ENCODE results near the gene AFMID. TPM values are rescaled to one million over a fixed set of nuclear protein-coding genes. Genes with fewer than 3 reads are reported as not detected.

Gene AFMID
- total and polyA plus RNA-seq, 2 of the 8 experiments (the other 6 are each of a cell fraction or from before 2014, with no cell fraction given), result 49.0 to 53.0 TPM

DNA sequence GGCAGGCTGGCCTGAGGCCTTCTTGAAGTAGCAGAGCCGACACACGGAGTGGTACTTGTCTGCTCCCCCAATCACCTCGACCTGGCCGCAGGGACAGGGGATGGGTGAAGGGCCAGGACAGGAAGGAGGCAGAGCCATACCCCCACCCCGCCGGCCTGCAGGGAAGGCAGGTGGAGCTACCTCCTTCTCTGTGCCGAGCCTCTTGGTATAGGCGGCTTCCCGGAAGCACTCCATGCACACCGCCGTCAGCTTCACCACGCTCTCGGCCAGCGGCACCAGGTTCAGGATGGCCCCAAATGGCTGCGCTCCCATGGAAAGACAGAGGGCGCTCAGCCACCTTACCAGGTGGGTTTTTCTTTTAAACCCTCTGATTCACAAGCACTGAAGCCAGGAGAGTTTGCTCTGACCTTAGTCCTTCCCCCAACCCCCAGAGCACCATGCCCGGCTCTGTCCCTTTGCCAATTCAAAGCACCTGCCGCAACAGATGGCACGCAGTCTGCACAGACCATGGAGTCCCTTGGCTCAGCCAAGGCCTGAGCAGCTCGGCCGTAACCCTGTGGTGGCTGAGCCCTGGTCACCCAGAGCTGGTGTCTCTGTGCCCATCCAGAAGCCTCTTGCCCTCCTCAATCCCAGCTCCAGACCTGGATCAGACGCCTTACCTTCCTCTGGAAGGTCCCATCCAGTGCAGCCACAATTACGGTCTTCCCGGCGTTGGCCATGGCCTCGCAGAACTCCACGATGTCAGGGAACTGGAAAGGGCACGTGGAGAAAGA, 12.1 kb upstream of the AFMID start:
- Histone ChIP-seq H4K91ac (replicated peaks; ENCODE audit: insufficient read length, low read length) (no peak overlapping the region), H3K23me2 (ENCODE audit: low read depth, low read length) (no peaks in the 10 kb centered on the region), H3K27me3 (replicated peaks in 1 of 4; ENCODE audit: control insufficient read depth in 3 of 4, extremely low read depth in 1 of 4, insufficient read depth in 3 of 4, low read length in 3 of 4) (no peaks in the 10 kb centered on the region), H2BK12ac (ENCODE audit: low read depth, low read length) (no peak overlapping the region), H4K20me1 (replicated peaks in 1 of 2; ENCODE audit: control insufficient read depth in 1 of 2, insufficient read depth in 2 of 2, low read length in 2 of 2) (peaks cover 12 to 19% of the 10 kb centered on the region in 2 experiments), H4K5ac (ENCODE audit: insufficient read length, low read depth, low read length) (no peak overlapping the region), H2AFZ (ENCODE audit: low read length) (no peak overlapping the region), H2AK5ac (ENCODE audit: low read depth, low read length) (no peak overlapping the region), H3K4me1 (replicated peaks in 1 of 4; ENCODE audit: control insufficient read depth in 3 of 4, insufficient read depth in 4 of 4, low read length in 3 of 4) (peaks cover 5 to 22% (median 7%) of the 10 kb centered on the region in 4 experiments), H3K79me2 (ENCODE audit: control insufficient read depth in 1 of 2, insufficient read depth in 2 of 2, low read length in 2 of 2) (no peaks in the 10 kb centered on the region), H2BK120ac (replicated peaks; ENCODE audit: low read depth, low read length) (no peak overlapping the region), H3K9me3 (ENCODE audit: insufficient read depth in 2 of 2, low read depth in 1 of 2, low read length in 1 of 2) (no peaks in the 10 kb centered on the region), H3K4me2 (ENCODE audit: insufficient read depth in 1 of 2, low read depth in 2 of 2, low read length in 2 of 2) (no peak overlapping the region), H3K56ac (replicated peaks; ENCODE audit: insufficient read length, low read depth, low read length) (no peak overlapping the region), H2BK15ac (ENCODE audit: low read length) (no peak overlapping the region), H3K4me3 (ENCODE audit: extremely low read depth in 1 of 4, insufficient read depth in 2 of 4, low read depth in 3 of 4, low read length in 4 of 4) (no peak overlapping the region), H3K36me3 (ENCODE audit: control insufficient read depth in 2 of 4, insufficient read depth in 4 of 4, low read length in 3 of 4) (peaks cover 12 to 52% (median 28%) of the 10 kb centered on the region in 4 experiments), H3K23ac (ENCODE audit: insufficient read length) (no peak overlapping the region), H3K9ac (replicated peaks in 1 of 4; ENCODE audit: extremely low read depth in 1 of 4, low read depth in 3 of 4, low read length in 3 of 4) (no peak overlapping the region), H3K18ac (ENCODE audit: extremely low read depth, low read length) (no peak overlapping the region), H3K79me1 (ENCODE audit: low read depth, low read length) (no peaks in the 10 kb centered on the region), H3K14ac (ENCODE audit: insufficient read length) (no peak overlapping the region), H2BK20ac (ENCODE audit: low read length) (no peak overlapping the region), H3K27ac (ENCODE audit: low read depth, low read length) (no peak overlapping the region), H3K4ac (replicated peaks; ENCODE audit: insufficient read length, low read depth, low read length) (no peak overlapping the region), H2BK5ac (ENCODE audit: low read depth, low read length) (peak overlapping the region; percentile 52), H4K8ac (ENCODE audit: extremely low read depth, insufficient read depth, low read length) (peak overlapping the region; percentile 58; the same call in 1 of the 2 replicates)
- CTCF ChIA-PET (ENCODE audit: partially characterized antibody), result interaction anchor here (0.7 to 10.0 kb wide), 28 partner anchors 9 to 90 kb away, joined by 3 to 87 read pairs (median 8); partner anchors contain the start of genes AFMID, C17orf99 and TK1
- DNase-seq (ENCODE audit: low read depth in 1 of 2, low spot score in 2 of 2) (peak in 1 of 2 experiments; percentile 68), FAIRE-seq (no peak)
- 91% methylated on average over 28 of the region's 28 CpGs; no CpG with 5 or more reads in 1 of the 2 experiments for WGBS, 2 experiments (ENCODE audit: extremely low coverage in 1 of 2, insufficient coverage in 1 of 2, insufficient read length in 1 of 2, insufficient replicate concordance in 2 of 2, low coverage in 1 of 2, low lambda C conversion rate in 2 of 2, missing lambda C conversion rate in 1 of 2)
- POLR2A ChIA-PET (ENCODE audit: partially characterized antibody), result interaction anchor here (0.6 to 10.2 kb wide), 19 partner anchors 9 to 147 kb away, joined by 3 to 131 read pairs (median 3); partner anchors contain the start of genes AFMID, TK1, TMC6 and TMC8
- TF ChIP-seq SAP30 (IDR thresholded peaks at IDR 0.05; ENCODE audit: insufficient read depth, insufficient replicate concordance, low read length) (no peak), RAD21 (IDR thresholded peaks at IDR 0.05 in 1 of 2, conservative IDR thresholded peaks at IDR 0.05 in 1 of 2; ENCODE audit: low read depth in 2 of 2, low read length in 2 of 2) (peak; percentile 43), KDM4A (IDR thresholded peaks at IDR 0.05; ENCODE audit: low read depth, low read length, severe bottlenecking) (no peak), POLR2A (IDR thresholded peaks at IDR 0.05; ENCODE audit: control extremely low read depth in 1 of 2, low read depth in 2 of 2, low read length in 2 of 2) (peak in 1 of 2 experiments; percentile 16; a peak in 2 of 3 replicates)
- TF ChIP-seq, protein P1, sequence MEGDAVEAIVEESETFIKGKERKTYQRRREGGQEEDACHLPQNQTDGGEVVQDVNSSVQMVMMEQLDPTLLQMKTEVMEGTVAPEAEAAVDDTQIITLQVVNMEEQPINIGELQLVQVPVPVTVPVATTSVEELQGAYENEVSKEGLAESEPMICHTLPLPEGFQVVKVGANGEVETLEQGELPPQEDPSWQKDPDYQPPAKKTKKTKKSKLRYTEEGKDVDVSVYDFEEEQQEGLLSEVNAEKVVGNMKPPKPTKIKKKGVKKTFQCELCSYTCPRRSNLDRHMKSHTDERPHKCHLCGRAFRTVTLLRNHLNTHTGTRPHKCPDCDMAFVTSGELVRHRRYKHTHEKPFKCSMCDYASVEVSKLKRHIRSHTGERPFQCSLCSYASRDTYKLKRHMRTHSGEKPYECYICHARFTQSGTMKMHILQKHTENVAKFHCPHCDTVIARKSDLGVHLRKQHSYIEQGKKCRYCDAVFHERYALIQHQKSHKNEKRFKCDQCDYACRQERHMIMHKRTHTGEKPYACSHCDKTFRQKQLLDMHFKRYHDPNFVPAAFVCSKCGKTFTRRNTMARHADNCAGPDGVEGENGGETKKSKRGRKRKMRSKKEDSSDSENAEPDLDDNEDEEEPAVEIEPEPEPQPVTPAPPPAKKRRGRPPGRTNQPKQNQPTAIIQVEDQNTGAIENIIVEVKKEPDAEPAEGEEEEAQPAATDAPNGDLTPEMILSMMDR (IDR thresholded peaks at IDR 0.05; ENCODE audit: control extremely low read depth in 1 of 3, insufficient read depth in 1 of 3, low read depth in 1 of 3, low read length in 3 of 3), result peak; percentile 62 to 72 (median 67)

Measured in H1 (cell line).